ENCODE measurements around the gene KRT72.

DNA sequence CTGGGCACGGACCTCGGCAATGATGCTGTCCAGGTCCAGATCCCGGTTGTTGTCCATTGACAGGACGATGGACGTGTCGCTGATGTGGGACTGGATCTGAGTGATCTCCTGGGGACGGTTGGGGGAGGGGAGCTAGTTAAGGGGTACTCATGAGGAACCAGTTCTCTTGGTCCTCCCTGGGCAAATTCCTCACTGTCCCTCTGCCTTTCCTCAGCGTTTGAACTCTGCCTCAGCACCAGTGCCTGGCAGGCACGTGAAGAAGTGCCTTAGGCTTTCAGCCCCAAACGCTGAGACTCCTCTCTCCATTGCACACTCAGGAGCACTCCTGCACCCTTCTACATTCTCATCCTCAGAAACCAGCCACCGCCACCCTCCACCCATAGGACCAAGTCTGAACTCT is 9.7 kb downstream of the KRT72 start:
- TF ChIP-seq TAF1 (IDR thresholded peaks at IDR 0.05; ENCODE audit: low read depth) = no peak
- no peak for TF ChIP-seq EP300 (IDR thresholded peaks at IDR 0.05; ENCODE audit: borderline replicate concordance)
- TF ChIP-seq FOXM1 (IDR thresholded peaks at IDR 0.05; ENCODE audit: borderline replicate concordance, low read depth) = no peak
- no peak for TF ChIP-seq EGR1 (IDR thresholded peaks at IDR 0.05)
- TF ChIP-seq, protein P1, sequence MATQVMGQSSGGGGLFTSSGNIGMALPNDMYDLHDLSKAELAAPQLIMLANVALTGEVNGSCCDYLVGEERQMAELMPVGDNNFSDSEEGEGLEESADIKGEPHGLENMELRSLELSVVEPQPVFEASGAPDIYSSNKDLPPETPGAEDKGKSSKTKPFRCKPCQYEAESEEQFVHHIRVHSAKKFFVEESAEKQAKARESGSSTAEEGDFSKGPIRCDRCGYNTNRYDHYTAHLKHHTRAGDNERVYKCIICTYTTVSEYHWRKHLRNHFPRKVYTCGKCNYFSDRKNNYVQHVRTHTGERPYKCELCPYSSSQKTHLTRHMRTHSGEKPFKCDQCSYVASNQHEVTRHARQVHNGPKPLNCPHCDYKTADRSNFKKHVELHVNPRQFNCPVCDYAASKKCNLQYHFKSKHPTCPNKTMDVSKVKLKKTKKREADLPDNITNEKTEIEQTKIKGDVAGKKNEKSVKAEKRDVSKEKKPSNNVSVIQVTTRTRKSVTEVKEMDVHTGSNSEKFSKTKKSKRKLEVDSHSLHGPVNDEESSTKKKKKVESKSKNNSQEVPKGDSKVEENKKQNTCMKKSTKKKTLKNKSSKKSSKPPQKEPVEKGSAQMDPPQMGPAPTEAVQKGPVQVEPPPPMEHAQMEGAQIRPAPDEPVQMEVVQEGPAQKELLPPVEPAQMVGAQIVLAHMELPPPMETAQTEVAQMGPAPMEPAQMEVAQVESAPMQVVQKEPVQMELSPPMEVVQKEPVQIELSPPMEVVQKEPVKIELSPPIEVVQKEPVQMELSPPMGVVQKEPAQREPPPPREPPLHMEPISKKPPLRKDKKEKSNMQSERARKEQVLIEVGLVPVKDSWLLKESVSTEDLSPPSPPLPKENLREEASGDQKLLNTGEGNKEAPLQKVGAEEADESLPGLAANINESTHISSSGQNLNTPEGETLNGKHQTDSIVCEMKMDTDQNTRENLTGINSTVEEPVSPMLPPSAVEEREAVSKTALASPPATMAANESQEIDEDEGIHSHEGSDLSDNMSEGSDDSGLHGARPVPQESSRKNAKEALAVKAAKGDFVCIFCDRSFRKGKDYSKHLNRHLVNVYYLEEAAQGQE (IDR thresholded peaks at IDR 0.05; ENCODE audit: low read depth) = no peak
- no peak for TF ChIP-seq CREB1 (IDR thresholded peaks at IDR 0.05; ENCODE audit: low read depth)
- no peak for TF ChIP-seq NFIC (IDR thresholded peaks at IDR 0.05)
- TF ChIP-seq CEBPB (IDR thresholded peaks at IDR 0.05) = no peak
- no peak for TF ChIP-seq ZBTB7A (IDR thresholded peaks at IDR 0.05; ENCODE audit: low read depth)
- TF ChIP-seq YY1 (IDR thresholded peaks at IDR 0.05; ENCODE audit: low read depth) = no peak
- no peak for TF ChIP-seq TCF12 (IDR thresholded peaks at IDR 0.05; ENCODE audit: low read depth)
- TF ChIP-seq MAX (IDR thresholded peaks at IDR 0.05) = no peak
- no peak for TF ChIP-seq RAD21 (IDR thresholded peaks at IDR 0.05; ENCODE audit: low read depth)
